IPS-18a (cell line): ENCODE results near the gene NHLRC4.
A peak's percentile ranks its signal among the peaks of the same experiment; 100 is the strongest.

Experiments
- H3K27ac ChIP-seq: one replicate; pipeline ENCODE4 v1.5.1; 2013; ENCODE audit warnings: low read length
- H3K27me3 ChIP-seq: one replicate; pipeline ENCODE4 v1.6.1; 2013; ENCODE audit warnings: mild to moderate bottlenecking, low read length; ENCODE audit not compliant: control insufficient read depth, insufficient read depth
- H3K36me3 ChIP-seq: one replicate; pipeline ENCODE4 v1.6.1; 2013; ENCODE audit warnings: low read depth, low read length; ENCODE audit not compliant: control insufficient read depth
- H3K4me1 ChIP-seq: one replicate; pipeline ENCODE4 v1.6.1; 2013; ENCODE audit warnings: low read depth, low read length; ENCODE audit not compliant: control insufficient read depth
- H3K4me3 ChIP-seq: one replicate; pipeline ENCODE4 v1.5.1; 2013; ENCODE audit warnings: low read length
- H3K9ac ChIP-seq: one replicate; pipeline ENCODE4 v1.6.1; 2013; ENCODE audit warnings: mild to moderate bottlenecking, low read length, moderate library complexity
- H3K9me3 ChIP-seq: one replicate; pipeline ENCODE4 v1.6.1; 2013; ENCODE audit warnings: low read depth, low read length; ENCODE audit not compliant: control insufficient read depth

Gene NHLRC4

DNA sequence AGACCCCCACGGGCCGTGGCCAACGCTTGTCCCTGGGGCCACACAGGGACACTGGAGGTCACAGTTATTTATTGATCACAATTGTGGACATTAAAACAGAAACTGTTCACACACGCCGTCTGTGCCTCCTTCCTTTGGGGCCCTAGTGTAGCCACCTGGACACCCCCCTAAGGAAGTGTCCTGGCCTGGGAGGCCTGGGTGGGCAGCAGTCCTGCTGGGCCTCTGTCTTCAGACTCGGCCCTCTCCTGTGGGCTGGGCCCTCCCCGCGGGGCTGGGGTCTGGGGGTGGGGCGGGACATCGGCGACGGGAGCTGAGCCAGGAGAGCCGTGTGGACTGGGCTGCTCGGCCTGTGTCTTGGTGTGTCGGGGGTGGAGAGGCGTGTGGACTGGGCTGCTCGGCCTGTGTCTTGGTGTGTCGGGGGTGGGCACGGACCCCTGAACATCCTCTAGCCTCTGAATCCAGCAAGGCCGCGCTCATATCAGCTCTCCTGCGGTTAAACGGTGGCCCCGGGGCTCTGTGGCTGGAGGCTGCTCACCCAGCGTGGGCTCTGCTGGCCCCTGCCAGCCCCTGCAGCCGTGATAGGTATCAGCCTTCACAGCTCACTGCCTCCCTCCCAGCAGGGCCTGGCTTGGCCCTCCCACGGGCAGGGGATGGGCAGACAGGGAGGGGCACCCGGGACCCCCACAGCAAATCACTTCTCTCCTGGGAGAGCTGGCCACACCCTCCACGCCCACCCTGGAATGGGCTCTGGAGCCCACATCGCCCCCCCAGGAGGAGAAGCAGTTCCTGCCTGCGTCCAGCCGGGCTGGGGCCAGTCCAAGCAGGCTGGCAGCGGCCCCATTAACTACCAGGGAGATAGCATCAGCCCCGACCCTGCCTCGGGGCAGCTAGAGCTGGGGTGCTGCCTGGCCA is 1.1 kb upstream of the NHLRC4 start:
- peaks cover 21% of the 10 kb centered on the region for H3K27me3 ChIP-seq
- H3K36me3 ChIP-seq: no peaks in the 10 kb centered on the region
- peaks cover 16% of the 10 kb centered on the region for H3K4me1 ChIP-seq
- no peak overlapping the region for H3K4me3 ChIP-seq
- H3K27ac ChIP-seq: no peak overlapping the region
- H3K9ac ChIP-seq: no peak overlapping the region
- no peaks in the 10 kb centered on the region for H3K9me3 ChIP-seq

GRCh38 chr16:567373-568256 is 810 bp downstream of the NHLRC4 start:
- no peak overlapping the region for H3K27ac ChIP-seq
- H3K4me1 ChIP-seq: peaks cover 16% of the 10 kb centered on the region
- H3K9ac ChIP-seq: no peak overlapping the region
- H3K9me3 ChIP-seq: no peaks in the 10 kb centered on the region
- H3K4me3 ChIP-seq: no peak overlapping the region
- H3K27me3 ChIP-seq: peaks cover 2% of the 10 kb centered on the region
- H3K36me3 ChIP-seq: no peaks in the 10 kb centered on the region

GRCh38 chr16:568401-569258 is 1.8 kb downstream of the NHLRC4 start:
- Histone ChIP-seq H3K27me3 (no peaks in the 10 kb centered on the region), H3K9ac (peak overlapping the region; percentile 62), H3K4me3 (peak overlapping the region; percentile 59), H3K36me3 (no peaks in the 10 kb centered on the region), H3K4me1 (peaks cover 16% of the 10 kb centered on the region), H3K9me3 (no peaks in the 10 kb centered on the region), H3K27ac (no peak overlapping the region)

DNA sequence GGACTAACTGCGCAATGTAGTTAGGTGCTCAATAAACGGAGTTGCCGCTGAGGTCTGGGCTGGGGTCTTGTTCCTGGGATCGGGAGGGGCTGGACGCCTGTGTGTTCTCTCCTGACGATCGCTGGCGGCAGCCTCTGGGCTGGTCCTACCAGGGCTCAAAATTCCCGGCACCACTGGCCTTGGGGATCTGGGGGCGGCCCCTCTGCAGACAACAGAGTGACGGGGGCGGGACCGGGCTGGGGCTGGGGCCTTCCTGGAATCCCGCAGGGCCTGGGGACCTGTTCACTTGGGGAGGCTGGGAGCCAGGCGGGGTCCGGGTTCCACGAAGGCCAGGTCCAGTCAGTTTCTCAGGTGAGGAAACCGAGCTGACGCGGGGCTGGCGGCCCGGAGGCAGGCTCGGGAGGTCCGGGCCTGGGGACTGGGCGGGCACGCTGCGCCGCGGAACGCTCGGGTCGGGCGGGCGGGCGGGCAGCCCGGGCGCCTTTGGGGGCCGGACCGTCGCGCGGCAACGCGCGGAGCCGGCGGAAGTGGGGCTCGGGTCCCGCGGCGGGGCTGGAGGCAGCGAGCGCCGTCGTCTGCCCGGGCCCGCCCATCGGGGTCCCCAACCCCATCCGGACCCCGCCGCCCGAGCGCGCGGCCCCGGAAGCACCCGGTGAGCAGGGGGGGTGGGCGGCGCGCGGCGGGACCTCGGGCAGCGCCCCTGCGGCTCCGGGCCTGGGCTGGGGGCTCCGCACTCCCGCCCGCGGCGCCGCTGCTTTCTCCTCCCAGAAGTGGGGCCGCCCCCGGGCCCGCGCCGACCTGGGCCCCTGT is 2.8 kb downstream of the NHLRC4 start, which contains the start of gene PIGQ:
PIGQ (plus strand) TSS at position 524 of the 810 bp plus-strand sequence. CDS start 4,107 bp downstream, outside the sequence.
- Histone ChIP-seq H3K9ac (peak within 1 kb of the TSS; percentile 72), H3K4me1 (peaks cover 16% of the 10 kb centered on the region), H3K36me3 (no peaks in the 10 kb centered on the region), H3K27me3 (no peaks in the 10 kb centered on the region), H3K4me3 (peak within 1 kb of the TSS; percentile 84), H3K9me3 (no peaks in the 10 kb centered on the region), H3K27ac (no peak within 1 kb of the TSS)

- Histone ChIP-seq H3K4me3 (no peak overlapping the region), H3K27ac (no peak overlapping the region), H3K27me3 (no peaks in the 10 kb centered on the region), H3K36me3 (no peaks in the 10 kb centered on the region), H3K4me1 (peaks cover 4% of the 10 kb centered on the region), H3K9me3 (no peaks in the 10 kb centered on the region), H3K9ac (no peak overlapping the region)
These were observed 6.3 kb downstream of the NHLRC4 start for GRCh38 chr16:572865-573650.

- Histone ChIP-seq H3K27me3 (no peaks in the 10 kb centered on the region), H3K4me3 (no peak overlapping the region), H3K4me1 (peaks cover under 1% of the 10 kb centered on the region), H3K9me3 (no peaks in the 10 kb centered on the region), H3K27ac (no peak overlapping the region), H3K36me3 (no peaks in the 10 kb centered on the region), H3K9ac (no peak overlapping the region)
These were observed 7.4 kb downstream of the NHLRC4 start for GRCh38 chr16:574021-574760.

- H3K9me3 ChIP-seq: no peaks in the 10 kb centered on the region
- no peaks in the 10 kb centered on the region for H3K36me3 ChIP-seq
- no peak overlapping the region for H3K4me3 ChIP-seq
- H3K4me1 ChIP-seq: no peaks in the 10 kb centered on the region
- H3K27me3 ChIP-seq: no peaks in the 10 kb centered on the region
- H3K9ac ChIP-seq: no peak overlapping the region
- no peak overlapping the region for H3K27ac ChIP-seq
These were observed 8.8 kb downstream of the NHLRC4 start for GRCh38 chr16:575354-576196.

GRCh38 chr16:576197-576822 is 9.5 kb downstream of the NHLRC4 start:
- H3K27me3 ChIP-seq: no peaks in the 10 kb centered on the region
- H3K9me3 ChIP-seq: no peaks in the 10 kb centered on the region
- no peak overlapping the region for H3K9ac ChIP-seq
- H3K36me3 ChIP-seq: no peaks in the 10 kb centered on the region
- no peaks in the 10 kb centered on the region for H3K4me1 ChIP-seq
- no peak overlapping the region for H3K27ac ChIP-seq
- H3K4me3 ChIP-seq: no peak overlapping the region

- Histone ChIP-seq H3K9ac (no peak overlapping the region), H3K4me1 (no peaks in the 10 kb centered on the region), H3K36me3 (no peaks in the 10 kb centered on the region), H3K4me3 (no peak overlapping the region), H3K9me3 (no peaks in the 10 kb centered on the region), H3K27me3 (no peaks in the 10 kb centered on the region), H3K27ac (no peak overlapping the region)
These were observed 10.0 kb downstream of the NHLRC4 start for GRCh38 chr16:576823-577201.
